IMR-90 (cell line): ENCODE data around the gene TP73. TPM values are rescaled to one million over a fixed set of nuclear protein-coding genes. Genes with fewer than 3 reads are reported as not detected.

Experiments
- ATAC-seq: fragments of 200-7000 bp; cut with Tn5 transposase; 2 replicates; pipeline ENCODE4 v1.9.1; 2020; ENCODE audit warnings: low read depth, mild to moderate bottlenecking, moderate library complexity
- BruUV-seq: library from RNA; stranded (reverse); fragments of 400-500 nt; replicated peaks from 2 replicates; lab custom pipeline; 2021; lab: Mats Ljungman, UMichigan
- CTCF ChIA-PET: fragments of 300-600 bp; formaldehyde crosslinking; extraction: SDS; loops from one replicate; lab custom pipeline; 2021; ENCODE audit warnings: antibody characterized with exemption; lab: Yijun Ruan, JAX
- POLR2A ChIA-PET: fragments of 300-600 bp; sonication (Branson Sonifier 250); formaldehyde crosslinking; loops from one replicate; lab custom pipeline; 2022; ENCODE audit warnings: antibody characterized with exemption; ENCODE audit not compliant: unreplicated experiment; lab: Charles Lee
- DNase-seq: peaks from one replicate; pipeline ENCODE4 v3.0.0; 2013
- H2AFZ ChIP-seq: replicated peaks from 2 replicates; pipeline ENCODE3; 2013; ENCODE audit warnings: low read length, mild to moderate bottlenecking; ENCODE audit not compliant: poor library complexity
- H2AK5ac ChIP-seq: 2 replicates; pipeline ENCODE4 v1.6.1; 2013; ENCODE audit warnings: low read depth, low read length, inconsistent platforms
- H2AK9ac ChIP-seq: replicated peaks from 2 replicates; pipeline ENCODE3; 2013; ENCODE audit warnings: mild to moderate bottlenecking, low read depth, low read length, moderate library complexity; ENCODE audit not compliant: poor library complexity
- H2BK120ac ChIP-seq: 2 replicates; pipeline ENCODE4 v1.6.1; 2013; ENCODE audit warnings: low read depth, low read length, inconsistent platforms
- H2BK15ac ChIP-seq: 3 replicates; pipeline ENCODE4 v1.6.1; 2013; ENCODE audit warnings: low read depth, low read length, inconsistent platforms
- H2BK20ac ChIP-seq: 2 replicates; pipeline ENCODE4 v1.6.1; 2013; ENCODE audit warnings: low read depth, mild to moderate bottlenecking, inconsistent platforms, low read length, moderate library complexity
- H2BK5ac ChIP-seq: 2 replicates; pipeline ENCODE4 v1.6.1; 2013; ENCODE audit warnings: mild to moderate bottlenecking, low read depth, low read length, inconsistent platforms; ENCODE audit not compliant: poor library complexity, severe bottlenecking
- H3K14ac ChIP-seq: replicated peaks from 2 replicates; pipeline ENCODE4 v1.6.1; 2013; ENCODE audit warnings: low read depth, low read length, inconsistent platforms
- H3K18ac ChIP-seq: 2 replicates; pipeline ENCODE4 v1.6.1; 2013; ENCODE audit warnings: low read depth, low read length, control low read depth
- H3K23ac ChIP-seq: 2 replicates; pipeline ENCODE4 v1.6.1; 2013; ENCODE audit warnings: low read depth, low read length, inconsistent platforms
- H3K27ac ChIP-seq: 2 replicates; pipeline ENCODE4 v1.5.1; 2013; ENCODE audit warnings: mild to moderate bottlenecking, control low read depth, low read length; ENCODE audit not compliant: insufficient read depth
- H3K27me3 ChIP-seq: 2 replicates; pipeline ENCODE4 v1.6.1; 2013; ENCODE audit warnings: low read length; ENCODE audit not compliant: control insufficient read depth, insufficient read depth
- H3K36me3 ChIP-seq: 2 replicates; pipeline ENCODE4 v1.6.1; 2013; ENCODE audit warnings: low read length, mixed read lengths; ENCODE audit not compliant: control insufficient read depth, insufficient read depth
- H3K4ac ChIP-seq: 2 replicates; pipeline ENCODE4 v1.6.1; 2013; ENCODE audit warnings: low read depth, low read length, inconsistent platforms
- H3K4me1 ChIP-seq: 2 replicates; pipeline ENCODE4 v1.6.1; 2013; ENCODE audit warnings: low read length, mixed read lengths; ENCODE audit not compliant: control insufficient read depth, insufficient read depth
- H3K4me2 ChIP-seq: 2 replicates; pipeline ENCODE4 v1.6.1; 2013; ENCODE audit warnings: low read depth, mild to moderate bottlenecking, control low read depth, low read length, moderate library complexity
- H3K4me3 ChIP-seq: 2 replicates; pipeline ENCODE4 v1.5.1; 2013; ENCODE audit warnings: low read depth, mild to moderate bottlenecking, control low read depth, low read length, moderate library complexity; ENCODE audit not compliant: insufficient read depth
- H3K56ac ChIP-seq: 2 replicates; pipeline ENCODE4 v1.6.1; 2013; ENCODE audit warnings: low read length, inconsistent platforms; ENCODE audit not compliant: insufficient read depth; ENCODE audit errors: extremely low read depth
- H3K79me1 ChIP-seq, 2 experiments: 2 replicates each; pipeline ENCODE4 v1.6.1; 2013; ENCODE audit warnings: low read length in 2 of 2, inconsistent platforms in 1 of 2, low read depth in 1 of 2
- H3K9ac ChIP-seq: 2 replicates; pipeline ENCODE4 v1.6.1; 2013; ENCODE audit warnings: low read depth, low read length, control low read depth
- H3K9me1 ChIP-seq: 2 replicates; pipeline ENCODE4 v1.6.1; 2013; ENCODE audit warnings: low read length, inconsistent platforms; ENCODE audit not compliant: insufficient read depth
- H3K9me3 ChIP-seq: 2 replicates; pipeline ENCODE4 v1.6.1; 2013; ENCODE audit warnings: low read length; ENCODE audit not compliant: control insufficient read depth, insufficient read depth
- H4K20me1 ChIP-seq: 2 replicates; pipeline ENCODE4 v1.6.1; 2013; ENCODE audit warnings: low read length, inconsistent platforms; ENCODE audit not compliant: insufficient read depth
- H4K5ac ChIP-seq: 2 replicates; pipeline ENCODE4 v1.6.1; 2013; ENCODE audit warnings: mild to moderate bottlenecking, low read depth, low read length, control low read depth
- H4K8ac ChIP-seq, 2 experiments: 2 replicates each; pipeline ENCODE4 v1.6.1; 2013; ENCODE audit warnings: low read depth in 2 of 2, low read length in 2 of 2, control low read depth in 1 of 2, inconsistent platforms in 1 of 2
- H4K91ac ChIP-seq: 2 replicates; pipeline ENCODE4 v1.6.1; 2013; ENCODE audit warnings: low read depth, low read length, inconsistent platforms; ENCODE audit not compliant: insufficient read depth
- CEBPB ChIP-seq: IDR thresholded peaks from 2 replicates; pipeline ENCODE4 v1.6.1; 2012; ENCODE audit warnings: low read depth, low read length, improper control_type of control experiment
- CHD1 ChIP-seq: IDR thresholded peaks from 2 replicates; pipeline ENCODE4 v1.6.1; 2012; ENCODE audit warnings: low read depth, low read length, improper control_type of control experiment
- ELK1 ChIP-seq: fragments of 150-350 bp; IDR thresholded peaks from 2 replicates; pipeline ENCODE4 v1.6.1; 2016; ENCODE audit warnings: low read depth, mild to moderate bottlenecking, low read length, moderate library complexity, borderline replicate concordance
- MAFK ChIP-seq: IDR thresholded peaks from 2 replicates; pipeline ENCODE4 v1.6.1; 2012; ENCODE audit warnings: low read depth, low read length, improper control_type of control experiment
- MAZ ChIP-seq: IDR thresholded peaks from 2 replicates; pipeline ENCODE4 v1.6.1; 2012; ENCODE audit warnings: low read depth, mild to moderate bottlenecking, low read length, improper control_type of control experiment, moderate library complexity, borderline replicate concordance
- MXI1 ChIP-seq: IDR thresholded peaks from 2 replicates; pipeline ENCODE4 v1.6.1; 2012; ENCODE audit warnings: low read depth, mild to moderate bottlenecking, low read length, moderate library complexity, borderline replicate concordance
- NFE2L2 ChIP-seq: fragments of 150-350 bp; IDR thresholded peaks from 2 replicates; pipeline ENCODE4 v1.6.1; 2016; ENCODE audit warnings: low read depth, mild to moderate bottlenecking, low read length
- POLR2A ChIP-seq: IDR thresholded peaks from 2 replicates; pipeline ENCODE4 v1.6.1; 2012; ENCODE audit warnings: mild to moderate bottlenecking, low read depth, low read length
- RAD21 ChIP-seq: IDR thresholded peaks from 2 replicates; pipeline ENCODE4 v1.6.1; 2012; ENCODE audit warnings: low read length, improper control_type of control experiment
- RCOR1 ChIP-seq: IDR thresholded peaks from 2 replicates; pipeline ENCODE4 v1.6.1; 2012; ENCODE audit warnings: mild to moderate bottlenecking, low read length, improper control_type of control experiment; ENCODE audit not compliant: insufficient replicate concordance
- RFX5 ChIP-seq: IDR thresholded peaks from 2 replicates; pipeline ENCODE4 v1.8.0; 2012; ENCODE audit warnings: low read depth, mild to moderate bottlenecking, low read length, moderate library complexity
- SMC3 ChIP-seq: fragments of 150-350 bp; IDR thresholded peaks from 2 replicates; pipeline ENCODE4 v1.6.1; 2016; ENCODE audit warnings: low read depth, mild to moderate bottlenecking, antibody characterized with exemption, low read length, moderate library complexity
- USF2 ChIP-seq: fragments of 150-350 bp; IDR thresholded peaks from 2 replicates; pipeline ENCODE4 v1.6.1; 2017; ENCODE audit warnings: mild to moderate bottlenecking, antibody characterized with exemption, low read length, low read depth
- whole genome bisulfite sequencing, 2 experiments: methylation state at CpG; one replicate each; pipeline versions ENCODE4 v1.1.5 to v1.1.7; 2013; ENCODE audit warnings: missing lambda C conversion rate in 2 of 2; ENCODE audit not compliant: insufficient read length in 1 of 2; ENCODE audit errors: extremely low coverage in 2 of 2; 5-methylcytosine and 5-hydroxymethylcytosine counted together
- dilution Hi-C: fragments of 300-500 bp; cut with HindIII; formaldehyde crosslinking; loops from one replicate; pipeline ENCODE4 v1.14.3; 2018; ENCODE audit warnings: low sequenced_read_pairs; ENCODE audit not compliant: unreplicated experiment
- in situ Hi-C: fragments of 300-500 bp; cut with MboI; formaldehyde crosslinking; loops from 3 replicates; pipeline ENCODE4 v1.14.3; 2019; ENCODE audit warnings: low sequenced_read_pairs, inconsistent platforms, mixed read lengths
- intact Hi-C: fragments of 100-400 bp; cut with micrococcal nuclease; formaldehyde crosslinking; loops from 2 replicates; pipeline ENCODE4 v1.10.0; 2022
- polyA plus RNA-seq, 3 experiments: library from polyadenylated mRNA; depleted of rRNA; stranded (reverse); fragments of >200 nt; gene quantifications; 2 replicates each; pipeline ENCODE4 v1.2.3, GENCODE V29; 2012; ENCODE audit warnings: low replicate concordance in 1 of 3
- total RNA-seq: library from RNA; depleted of rRNA; stranded (reverse); fragments of >200 nt; gene quantifications from 2 replicates; pipeline ENCODE4 v1.2.3, GENCODE V29; 2012
- TF ChIP-seq, protein P1 (sequence below): conservative IDR thresholded peaks from 2 replicates; pipeline ENCODE4 v1.5.1; 2012; ENCODE audit warnings: mild to moderate bottlenecking, low read depth, low read length, improper control_type of control experiment

TP73 gene
- total and polyA plus RNA-seq, 2 of the 4 experiments (the other 2 are of a cell fraction): not detected

- Histone ChIP-seq H2BK15ac (no peak overlapping the region), H4K5ac (no peak overlapping the region), H3K36me3 (no peaks in the 10 kb centered on the region), H3K27me3 (peaks cover 31% of the 10 kb centered on the region; the same call in 1 of the 2 replicates), H3K4me1 (peaks cover 8% of the 10 kb centered on the region), H4K91ac (no peak overlapping the region), H3K9me3 (no peaks in the 10 kb centered on the region), H3K14ac (no peak overlapping the region), H2BK5ac (no peak overlapping the region), H2BK120ac (no peak overlapping the region), H3K79me1 (no peaks in the 10 kb centered on the region), H2AK5ac (no peak overlapping the region), H3K27ac (no peak overlapping the region), H3K4ac (no peak overlapping the region), H3K4me3 (no peak overlapping the region), H4K8ac (no peak overlapping the region), H3K56ac (no peak overlapping the region), H3K23ac (no peak overlapping the region), H2AFZ (peak overlapping the region; percentile 6), H3K9ac (no peak overlapping the region), H3K18ac (no peak overlapping the region), H2AK9ac (no peak overlapping the region), H2BK20ac (no peak overlapping the region), H4K20me1 (no peaks in the 10 kb centered on the region), H3K4me2 (no peak overlapping the region), H3K9me1 (no peaks in the 10 kb centered on the region; the same call in 1 of the 2 replicates)
- DNase-seq: no peak
- POLR2A ChIA-PET: no interaction called here
- CTCF ChIA-PET: interaction anchor here (1.2 to 1.3 kb wide), 2 partner anchors 12 kb away, joined by 3 to 4 read pairs; no protein-coding TSS in a partner anchor
- ATAC-seq: no peak
- intact Hi-C loops: no loop called here
- BruUV-seq: no TSS peak
- in situ Hi-C loops: no loop called here
- 75% methylated on average over 3 of the region's 23 CpGs; no CpG with 5 or more reads in 1 of the 2 experiments for WGBS, 2 experiments
- dilution Hi-C loops: no loop called here
- TF ChIP-seq MAZ (no peak), MAFK (no peak), POLR2A (no peak), USF2 (no peak), CEBPB (no peak), NFE2L2 (no peak), ELK1 (no peak), RFX5 (no peak), MXI1 (no peak), CHD1 (no peak), SMC3 (no peak), RAD21 (no peak), RCOR1 (no peak)
- TF ChIP-seq, protein P1, sequence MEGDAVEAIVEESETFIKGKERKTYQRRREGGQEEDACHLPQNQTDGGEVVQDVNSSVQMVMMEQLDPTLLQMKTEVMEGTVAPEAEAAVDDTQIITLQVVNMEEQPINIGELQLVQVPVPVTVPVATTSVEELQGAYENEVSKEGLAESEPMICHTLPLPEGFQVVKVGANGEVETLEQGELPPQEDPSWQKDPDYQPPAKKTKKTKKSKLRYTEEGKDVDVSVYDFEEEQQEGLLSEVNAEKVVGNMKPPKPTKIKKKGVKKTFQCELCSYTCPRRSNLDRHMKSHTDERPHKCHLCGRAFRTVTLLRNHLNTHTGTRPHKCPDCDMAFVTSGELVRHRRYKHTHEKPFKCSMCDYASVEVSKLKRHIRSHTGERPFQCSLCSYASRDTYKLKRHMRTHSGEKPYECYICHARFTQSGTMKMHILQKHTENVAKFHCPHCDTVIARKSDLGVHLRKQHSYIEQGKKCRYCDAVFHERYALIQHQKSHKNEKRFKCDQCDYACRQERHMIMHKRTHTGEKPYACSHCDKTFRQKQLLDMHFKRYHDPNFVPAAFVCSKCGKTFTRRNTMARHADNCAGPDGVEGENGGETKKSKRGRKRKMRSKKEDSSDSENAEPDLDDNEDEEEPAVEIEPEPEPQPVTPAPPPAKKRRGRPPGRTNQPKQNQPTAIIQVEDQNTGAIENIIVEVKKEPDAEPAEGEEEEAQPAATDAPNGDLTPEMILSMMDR: no peak
Measured at GRCh38 chr1:3606779-3607702, 45.3 kb upstream of the TP73 start.
